ENCODE measurements around the gene PIH1D2. TPM values are rescaled to one million over a fixed set of nuclear protein-coding genes. Genes with fewer than 3 reads are reported as not detected.

PIH1D2 gene
- total and polyA plus RNA-seq, 9 of the 15 experiments (the other 6 are each of a cell fraction or from before 2014, with no cell fraction given): 1.5 to 5.4 (median 3.0) TPM

GRCh38 chr11:112121981-112122615 lies 48.3 kb upstream of the PIH1D2 start (continued):
- no peak for TF ChIP-seq E2F6 (IDR thresholded peaks at IDR 0.05; ENCODE audit: borderline replicate concordance in 1 of 2, extremely low read depth in 1 of 2, insufficient read depth in 1 of 2, insufficient read length in 1 of 2, low read depth in 1 of 2, low read length in 1 of 2, poor library complexity in 1 of 2, severe bottlenecking in 1 of 2)

- Histone ChIP-seq H3K27ac (ENCODE audit: extremely low read depth, low read depth, low read length) (no peak overlapping the region), H3K4me3 (no peak overlapping the region), H3K9ac (ENCODE audit: insufficient read depth in 1 of 2, low read depth in 2 of 2, low read length in 2 of 2) (no peak overlapping the region), H3K4me2 (ENCODE audit: insufficient read depth, low read length) (no peak overlapping the region), H3K27me3 (ENCODE audit: control insufficient read depth in 2 of 2, insufficient read depth in 2 of 2, low read length in 2 of 2) (no peaks in the 10 kb centered on the region), H3K4me1 (replicated peaks in 1 of 2; ENCODE audit: control insufficient read depth in 2 of 2, insufficient read depth in 2 of 2, low read length in 2 of 2) (0 out of 5 replicates have a peak, but pooled peaks cover 0 to 6% of the 10 kb centered on the region in 2 experiments), H3K9me3 (replicated peaks; ENCODE audit: control insufficient read depth, insufficient read depth, low read depth, low read length) (no peaks in the 10 kb centered on the region), H3K79me2 (ENCODE audit: control insufficient read depth, insufficient read depth, low read length) (no peaks in the 10 kb centered on the region), H2AFZ (ENCODE audit: low read depth, low read length) (no peak overlapping the region), H4K20me1 (replicated peaks; ENCODE audit: control insufficient read depth, insufficient read depth, low read length) (no peaks in the 10 kb centered on the region), H3K36me3 (ENCODE audit: control insufficient read depth, insufficient read depth, low read length) (no peaks in the 10 kb centered on the region), H3K9me1 (ENCODE audit: control insufficient read depth, insufficient read depth, low read length) (no peaks in the 10 kb centered on the region)
- CTCF ChIA-PET (ENCODE audit: low intra/inter-chr PET ratio): interaction anchor here (0.6 kb wide), 1 partner anchor 162 kb away, joined by 3 read pairs; no protein-coding TSS in a partner anchor
- ATAC-seq (no peak), FAIRE-seq (no peak), DNase-seq (ENCODE audit: extremely low read depth in 1 of 4, low spot score in 3 of 4) (no peak)
- in situ Hi-C loops (cut with MboI) (loop anchor here (10.0 kb wide), 1 partner anchor 167 kb away; no protein-coding TSS in a partner anchor), intact Hi-C loops (cut with micrococcal nuclease) (loop anchor here (5.0 kb wide), 1 partner anchor 39 kb away; no protein-coding TSS in a partner anchor)
- POLR2A ChIA-PET: no interaction called here
- BruUV-seq (replicated peaks): no TSS peak
- 52% methylated on average over 2 of the region's 2 CpGs for WGBS (ENCODE audit: insufficient coverage, low coverage, missing lambda C conversion rate)
- TF ChIP-seq TRIM28 (IDR thresholded peaks at IDR 0.05) (no peak), ZNF316 (IDR thresholded peaks at IDR 0.05) (0 out of 2 replicates have a peak, but pooled peaks have one; percentile 24), NFE2 (IDR thresholded peaks at IDR 0.05; ENCODE audit: low read depth) (peak; percentile 49; the same call in 1 of the 2 replicates), STAT6 (CRISPR knock-in tag; IDR thresholded peaks at IDR 0.05) (no peak), EHMT2 (IDR thresholded peaks at IDR 0.05) (no peak), DDX20 (tag; IDR thresholded peaks at IDR 0.05; ENCODE audit: low read depth) (no peak), GTF2B (IDR thresholded peaks at IDR 0.05; ENCODE audit: extremely low read depth, insufficient read length) (no peak), SUPT5H (IDR thresholded peaks at IDR 0.05) (no peak)
These were observed 44.4 kb upstream of the PIH1D2 start for GRCh38 chr11:112118176-112118575.
